ENCODE results near the gene SPN.
"Not testable (repeated sequence)": the region's sequence is repeated elsewhere in the genome, so short reads cannot be mapped to it uniquely, and the experiment has no call there.

SPN gene

GRCh38 chr16:29662729-29663015, 375 bp upstream of the SPN start:
- H3K27ac ChIP-seq (ENCODE audit: extremely low read depth, low read depth, low read length) = no peak overlapping the region
- CTCF ChIA-PET = no interaction called here
- TF ChIP-seq EGR2 (tag by site-specific recombination; IDR thresholded peaks at IDR 0.05; ENCODE audit: low read depth) (peak; percentile 96), ZFHX2 (tag by site-specific recombination; conservative IDR thresholded peaks at IDR 0.05) (peak; percentile 96), ZNF600 (tag by site-specific recombination; IDR thresholded peaks at IDR 0.05) (no peak)

GRCh38 chr16:29663807-29664090, 702 bp downstream of the SPN start:
- POLR2A ChIA-PET = no interaction called here
- Histone ChIP-seq H3K36me3 (ENCODE audit: control insufficient read depth in 2 of 2, insufficient read depth in 1 of 2, low read length in 2 of 2) (no peaks in the 10 kb centered on the region), H3K4me3 (ENCODE audit: low read depth, low read length) (no peak overlapping the region), H3K9me3 (ENCODE audit: control insufficient read depth, insufficient read depth, low read depth, low read length) (no peaks in the 10 kb centered on the region), H3K27ac (ENCODE audit: extremely low read depth, low read depth, low read length) (no peak overlapping the region), H3K4me1 (ENCODE audit: control insufficient read depth, insufficient read depth, low read length) (no peaks in the 10 kb centered on the region)
- 0 out of 2 replicates have a peak, but pooled peaks have one; percentile 8 for TF ChIP-seq ZIC2 (tag by site-specific recombination; IDR thresholded peaks at IDR 0.05)
- no peak for TF ChIP-seq ZFP69B (tag by site-specific recombination; IDR thresholded peaks at IDR 0.05)
- CTCF ChIA-PET = no interaction called here

More at GRCh38 chr16:29662729-29663015, 375 bp upstream of the SPN start:
- POLR2A ChIA-PET = no interaction called here
- no peak overlapping the region for H3K4me3 ChIP-seq (ENCODE audit: low read depth, low read length)
- H3K9me3 ChIP-seq (ENCODE audit: control insufficient read depth, insufficient read depth, low read depth, low read length) = no peaks in the 10 kb centered on the region
- H3K36me3 ChIP-seq (ENCODE audit: control insufficient read depth in 2 of 2, insufficient read depth in 1 of 2, low read length in 2 of 2) = no peaks in the 10 kb centered on the region
- no peaks in the 10 kb centered on the region for H3K4me1 ChIP-seq (ENCODE audit: control insufficient read depth, insufficient read depth, low read length)

GRCh38 chr16:29664091-29664921, 1.3 kb downstream of the SPN start:
- no peak overlapping the region for H3K27ac ChIP-seq (ENCODE audit: extremely low read depth, low read depth, low read length)
- no peaks in the 10 kb centered on the region for H3K36me3 ChIP-seq (ENCODE audit: control insufficient read depth in 2 of 2, insufficient read depth in 1 of 2, low read length in 2 of 2)
- TF ChIP-seq ZIC2 (tag by site-specific recombination; IDR thresholded peaks at IDR 0.05) (no peak), ZFHX2 (tag by site-specific recombination; conservative IDR thresholded peaks at IDR 0.05) (0 out of 2 replicates have a peak, but pooled peaks have one; percentile 16)
- POLR2A ChIA-PET = no interaction called here
- H3K4me3 ChIP-seq (ENCODE audit: low read depth, low read length) = no peak overlapping the region
- CTCF ChIA-PET = no interaction called here
- H3K9me3 ChIP-seq (ENCODE audit: control insufficient read depth, insufficient read depth, low read depth, low read length) = no peaks in the 10 kb centered on the region
- H3K4me1 ChIP-seq (ENCODE audit: control insufficient read depth, insufficient read depth, low read length) = no peaks in the 10 kb centered on the region

- H3K36me3 ChIP-seq (ENCODE audit: control insufficient read depth in 2 of 2, insufficient read depth in 1 of 2, low read length in 2 of 2) = no peaks in the 10 kb centered on the region
- H3K4me1 ChIP-seq (ENCODE audit: control insufficient read depth, insufficient read depth, low read length) = no peaks in the 10 kb centered on the region
- TF ChIP-seq KLF9 (tag by site-specific recombination; IDR thresholded peaks at IDR 0.05; ENCODE audit: low read depth) (no peak), ZNF701 (tag by site-specific recombination; IDR thresholded peaks at IDR 0.05) (no peak), EGR2 (tag by site-specific recombination; IDR thresholded peaks at IDR 0.05; ENCODE audit: low read depth) (peak; percentile 27; the same call in 1 of the 2 replicates), TSHZ1 (tag by site-specific recombination; IDR thresholded peaks at IDR 0.05; ENCODE audit: borderline replicate concordance) (no peak), GLIS2 (tag by site-specific recombination; IDR thresholded peaks at IDR 0.05) (no peak), ZFHX2 (tag by site-specific recombination; conservative IDR thresholded peaks at IDR 0.05) (peak; percentile 20; the same call in 1 of the 2 replicates), ZNF621 (tag by site-specific recombination; IDR thresholded peaks at IDR 0.05) (no peak), PRDM1 (tag by site-specific recombination; IDR thresholded peaks at IDR 0.05) (no peak), ZNF791 (tag by site-specific recombination; IDR thresholded peaks at IDR 0.05) (no peak), ZNF16 (tag by site-specific recombination; IDR thresholded peaks at IDR 0.05; ENCODE audit: low read depth) (no peak), ZNF248 (tag by site-specific recombination; IDR thresholded peaks at IDR 0.05) (no peak)
- TF ChIP-seq, protein P1, sequence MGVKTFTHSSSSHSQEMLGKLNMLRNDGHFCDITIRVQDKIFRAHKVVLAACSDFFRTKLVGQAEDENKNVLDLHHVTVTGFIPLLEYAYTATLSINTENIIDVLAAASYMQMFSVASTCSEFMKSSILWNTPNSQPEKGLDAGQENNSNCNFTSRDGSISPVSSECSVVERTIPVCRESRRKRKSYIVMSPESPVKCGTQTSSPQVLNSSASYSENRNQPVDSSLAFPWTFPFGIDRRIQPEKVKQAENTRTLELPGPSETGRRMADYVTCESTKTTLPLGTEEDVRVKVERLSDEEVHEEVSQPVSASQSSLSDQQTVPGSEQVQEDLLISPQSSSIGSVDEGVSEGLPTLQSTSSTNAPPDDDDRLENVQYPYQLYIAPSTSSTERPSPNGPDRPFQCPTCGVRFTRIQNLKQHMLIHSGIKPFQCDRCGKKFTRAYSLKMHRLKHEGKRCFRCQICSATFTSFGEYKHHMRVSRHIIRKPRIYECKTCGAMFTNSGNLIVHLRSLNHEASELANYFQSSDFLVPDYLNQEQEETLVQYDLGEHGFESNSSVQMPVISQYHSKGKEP (tag by site-specific recombination; IDR thresholded peaks at IDR 0.05) = no peak
- TF ChIP-seq, protein P2, sequence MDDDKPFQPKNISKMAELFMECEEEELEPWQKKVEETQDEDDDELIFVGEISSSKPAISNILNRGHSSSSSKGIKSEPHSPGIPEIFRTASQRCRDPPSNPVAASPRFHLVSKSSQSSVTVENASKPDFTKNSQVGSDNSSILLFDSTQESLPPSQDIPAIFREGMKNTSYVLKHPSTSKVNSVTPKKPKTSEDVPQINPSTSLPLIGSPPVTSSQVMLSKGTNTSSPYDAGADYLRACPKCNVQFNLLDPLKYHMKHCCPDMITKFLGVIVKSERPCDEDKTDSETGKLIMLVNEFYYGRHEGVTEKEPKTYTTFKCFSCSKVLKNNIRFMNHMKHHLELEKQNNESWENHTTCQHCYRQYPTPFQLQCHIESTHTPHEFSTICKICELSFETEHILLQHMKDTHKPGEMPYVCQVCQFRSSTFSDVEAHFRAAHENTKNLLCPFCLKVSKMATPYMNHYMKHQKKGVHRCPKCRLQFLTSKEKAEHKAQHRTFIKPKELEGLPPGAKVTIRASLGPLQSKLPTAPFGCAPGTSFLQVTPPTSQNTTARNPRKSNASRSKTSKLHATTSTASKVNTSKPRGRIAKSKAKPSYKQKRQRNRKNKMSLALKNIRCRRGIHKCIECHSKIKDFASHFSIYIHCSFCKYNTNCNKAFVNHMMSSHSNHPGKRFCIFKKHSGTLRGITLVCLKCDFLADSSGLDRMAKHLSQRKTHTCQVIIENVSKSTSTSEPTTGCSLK (tag by site-specific recombination; IDR thresholded peaks at IDR 0.05) = no peak
- H3K9me3 ChIP-seq (ENCODE audit: control insufficient read depth, insufficient read depth, low read depth, low read length) = no peaks in the 10 kb centered on the region
- no peak overlapping the region for H3K27ac ChIP-seq (ENCODE audit: extremely low read depth, low read depth, low read length)
- H3K4me3 ChIP-seq (ENCODE audit: low read depth, low read length) = no peak overlapping the region
- ChIA-PET POLR2A (no interaction called here), CTCF (interaction anchor here (0.6 kb wide), 1 partner anchor 30 kb away, joined by 5 read pairs; no protein-coding TSS in a partner anchor)
Measured at GRCh38 chr16:29665294-29666077, 2.4 kb downstream of the SPN start.

DNA sequence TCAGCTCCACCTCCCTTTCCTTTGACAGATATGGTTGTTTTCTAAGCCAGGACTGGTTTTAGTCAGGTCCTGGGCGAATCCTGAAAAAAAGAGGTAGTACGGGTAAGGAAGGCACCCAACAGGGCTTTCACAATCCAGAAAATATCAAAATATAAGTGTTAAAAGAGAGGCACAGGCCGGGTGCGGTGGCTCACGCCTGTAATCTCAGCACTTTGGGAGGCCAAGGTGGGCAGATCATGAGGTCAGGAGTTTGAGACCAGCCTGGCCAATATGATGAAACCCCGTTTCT, 4.2 kb downstream of the SPN start:
- H3K4me1 ChIP-seq (ENCODE audit: control insufficient read depth, insufficient read depth, low read length); H3K9me3 ChIP-seq (ENCODE audit: control insufficient read depth, insufficient read depth, low read depth, low read length); POLR2A ChIA-PET; H3K36me3 ChIP-seq (ENCODE audit: control insufficient read depth in 2 of 2, insufficient read depth in 1 of 2, low read length in 2 of 2); H3K4me3 ChIP-seq (ENCODE audit: low read depth, low read length); H3K27ac ChIP-seq (ENCODE audit: extremely low read depth, low read depth, low read length): not testable (repeated sequence)
- CTCF ChIA-PET = interaction anchor here (0.9 kb wide), 1 partner anchor 10 kb away, joined by 3 read pairs; no protein-coding TSS in a partner anchor
